Nephron progenitor cell (in vitro differentiated cells): ENCODE measurements around the gene UBE2H.

Source experiments
- DNase-seq: peaks from one replicate; pipeline ENCODE4 v3.0.0; 2021
- H3K27ac Mint-ChIP-seq: 2 replicates; pipeline ENCODE4 v1.8.0; 2021; ENCODE audit warnings: mild to moderate bottlenecking, moderate library complexity, mixed read lengths
- H3K27me3 Mint-ChIP-seq: 2 replicates; pipeline ENCODE4 v1.8.0; 2021; ENCODE audit warnings: mild to moderate bottlenecking, low read depth, mixed read lengths; ENCODE audit not compliant: poor library complexity
- H3K36me3 Mint-ChIP-seq: 2 replicates; pipeline ENCODE4 v1.8.0; 2021; ENCODE audit warnings: low read depth, mixed read lengths
- H3K4me1 Mint-ChIP-seq: 2 replicates; pipeline ENCODE4 v1.8.0; 2021; ENCODE audit warnings: mixed read lengths
- H3K4me3 Mint-ChIP-seq: 2 replicates; pipeline ENCODE4 v1.8.0; 2021; ENCODE audit warnings: mild to moderate bottlenecking, moderate library complexity, mixed read lengths
- H3K9me3 Mint-ChIP-seq: 2 replicates; pipeline ENCODE4 v1.8.0; 2021; ENCODE audit warnings: mild to moderate bottlenecking, moderate library complexity, mixed read lengths
- CTCF ChIP-seq: fragments of 200-600 bp; sonication (generic); IDR thresholded peaks from 2 replicates; pipeline ENCODE4 v1.5.0; 2021; ENCODE audit warnings: antibody characterized with exemption

Gene UBE2H

GRCh38 chr7:129803546-129804081, 149.1 kb downstream of the UBE2H start:
- Mint-ChIP-seq H3K36me3 (no peaks in the 10 kb centered on the region), H3K27me3 (peaks cover 3% of the 10 kb centered on the region), H3K4me3 (no peak overlapping the region), H3K27ac (peak overlapping the region; percentile 68), H3K4me1 (peaks cover 30% of the 10 kb centered on the region), H3K9me3 (no peaks in the 10 kb centered on the region)
- no peak for DNase-seq
- no peak for TF ChIP-seq CTCF

GRCh38 chr7:129801882-129802281, 150.9 kb downstream of the UBE2H start:
- peaks cover 47% of the 10 kb centered on the region for H3K4me1 Mint-ChIP-seq
- H3K27ac Mint-ChIP-seq: no peak overlapping the region
- TF ChIP-seq CTCF: no peak
- no peak for DNase-seq
- no peaks in the 10 kb centered on the region for H3K9me3 Mint-ChIP-seq
- peaks cover 3% of the 10 kb centered on the region for H3K27me3 Mint-ChIP-seq
- no peaks in the 10 kb centered on the region for H3K36me3 Mint-ChIP-seq
- no peak overlapping the region for H3K4me3 Mint-ChIP-seq

- H3K27me3 Mint-ChIP-seq: peaks cover 7% of the 10 kb centered on the region
- DNase-seq: no peak
- TF ChIP-seq CTCF: no peak
- H3K27ac Mint-ChIP-seq: no peak overlapping the region
- H3K4me1 Mint-ChIP-seq: peaks cover 52% of the 10 kb centered on the region
- H3K4me3 Mint-ChIP-seq: no peak overlapping the region
- H3K36me3 Mint-ChIP-seq: no peaks in the 10 kb centered on the region
- no peaks in the 10 kb centered on the region for H3K9me3 Mint-ChIP-seq
Measured at GRCh38 chr7:129800901-129801300, 151.9 kb downstream of the UBE2H start.

- Mint-ChIP-seq H3K27me3 (peaks cover 4% of the 10 kb centered on the region), H3K4me3 (no peak overlapping the region), H3K4me1 (peaks cover 42% of the 10 kb centered on the region), H3K9me3 (no peaks in the 10 kb centered on the region), H3K27ac (no peak overlapping the region), H3K36me3 (no peaks in the 10 kb centered on the region)
- no peak for DNase-seq
- no peak for TF ChIP-seq CTCF
Measured at GRCh38 chr7:129799350-129799955, 153.3 kb downstream of the UBE2H start.

GRCh38 chr7:129798616-129799349, 154.0 kb downstream of the UBE2H start:
- Mint-ChIP-seq H3K27me3 (peaks cover 4% of the 10 kb centered on the region), H3K4me1 (peaks cover 41% of the 10 kb centered on the region), H3K4me3 (no peak overlapping the region), H3K27ac (peak overlapping the region; percentile 54), H3K9me3 (no peaks in the 10 kb centered on the region), H3K36me3 (no peaks in the 10 kb centered on the region)
- TF ChIP-seq CTCF: no peak
- DNase-seq: no peak
